ENCODE data around the gene KIAA0513.

Gene KIAA0513

GRCh38 chr16:85027349-85027957 lies at the start of gene KIAA0513:
TSS of gene KIAA0513 (plus strand) at chr16:85027795. CDS start at chr16:85067072, 39,277 bp downstream.
- Histone ChIP-seq H3K4me3 (ENCODE audit: low read depth, low read length, poor library complexity, severe bottlenecking) (peak within 1 kb of the TSS; percentile 67), H2AFZ (ENCODE audit: low read length) (peak within 1 kb of the TSS; percentile 60), H3K9ac (ENCODE audit: low read length) (peak within 1 kb of the TSS; percentile 65), H3K9me3 (ENCODE audit: low read length) (0 out of 2 replicates have a peak, but pooled peaks cover 3% of the 10 kb centered on the region), H4K20me1 (ENCODE audit: insufficient read depth, low read length) (no peaks in the 10 kb centered on the region), H3K9me2 (ENCODE audit: low read depth, low read length) (no peaks in the 10 kb centered on the region), H3K27ac (ENCODE audit: low read depth, low read length, poor library complexity, severe bottlenecking) (no peak within 1 kb of the TSS), H3K4me2 (ENCODE audit: low read length) (peak within 1 kb of the TSS; percentile 71), H3K36me3 (ENCODE audit: insufficient read depth, low read length) (no peaks in the 10 kb centered on the region), H3K79me2 (ENCODE audit: insufficient read depth, low read length) (no peaks in the 10 kb centered on the region), H3F3A (ENCODE audit: insufficient read depth, low read length) (peaks cover 7% of the 10 kb centered on the region; the same call in 1 of the 2 replicates), H3K4me1 (ENCODE audit: insufficient read depth, low read length, severe bottlenecking) (peaks cover 35% of the 10 kb centered on the region), H3K27me3 (ENCODE audit: insufficient read depth, low read length) (peaks cover 5% of the 10 kb centered on the region; the same call in 1 of the 2 replicates)
- no peak for TF ChIP-seq EZH2 (IDR thresholded peaks at IDR 0.05; ENCODE audit: borderline replicate concordance, low read length)
- peak; percentile 29; the same call in 1 of the 2 replicates for TF ChIP-seq CTCF (IDR thresholded peaks at IDR 0.05; ENCODE audit: low read length)

DNA sequence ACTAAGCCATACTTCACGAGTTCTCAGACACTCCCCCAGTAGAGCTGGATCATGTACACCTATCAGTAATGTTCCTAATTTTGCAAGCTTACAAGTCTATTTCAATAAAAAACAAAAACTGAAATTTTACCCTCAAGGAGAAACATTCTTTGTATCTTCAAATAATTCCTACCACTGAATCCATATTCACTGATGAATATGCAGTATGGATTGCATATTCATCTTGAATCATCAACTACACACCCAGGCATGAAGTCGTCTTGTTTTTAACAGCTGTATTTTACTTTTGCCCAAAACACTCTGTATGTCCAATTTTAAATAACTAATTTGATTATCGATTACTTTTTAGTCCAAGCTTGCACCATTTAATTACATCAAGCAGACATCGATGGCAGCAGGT lies 48.1 kb upstream of the KIAA0513 start:
- Histone ChIP-seq H3K4me1 (ENCODE audit: insufficient read depth, low read length, severe bottlenecking) (peaks cover 11% of the 10 kb centered on the region), H3F3A (ENCODE audit: insufficient read depth, low read length) (no peaks in the 10 kb centered on the region), H3K27me3 (ENCODE audit: insufficient read depth, low read length) (no peaks in the 10 kb centered on the region), H3K4me2 (ENCODE audit: low read length) (no peak overlapping the region), H3K27ac (ENCODE audit: low read depth, low read length, poor library complexity, severe bottlenecking) (no peak overlapping the region), H2AFZ (ENCODE audit: low read length) (no peak overlapping the region), H3K9ac (ENCODE audit: low read length) (no peak overlapping the region), H3K9me2 (ENCODE audit: low read depth, low read length) (no peaks in the 10 kb centered on the region), H3K36me3 (ENCODE audit: insufficient read depth, low read length) (peaks cover 62% of the 10 kb centered on the region), H3K9me3 (ENCODE audit: low read length) (no peaks in the 10 kb centered on the region), H3K79me2 (ENCODE audit: insufficient read depth, low read length) (no peaks in the 10 kb centered on the region), H4K20me1 (ENCODE audit: insufficient read depth, low read length) (no peaks in the 10 kb centered on the region), H3K4me3 (ENCODE audit: low read depth, low read length, poor library complexity, severe bottlenecking) (no peak overlapping the region)
- TF ChIP-seq EZH2 (IDR thresholded peaks at IDR 0.05; ENCODE audit: borderline replicate concordance, low read length) (no peak), CTCF (IDR thresholded peaks at IDR 0.05; ENCODE audit: low read length) (no peak)

GRCh38 chr16:84982434-84982833 lies 45.2 kb upstream of the KIAA0513 start:
- no peaks in the 10 kb centered on the region for H3F3A ChIP-seq (ENCODE audit: insufficient read depth, low read length)
- H3K4me1 ChIP-seq (ENCODE audit: insufficient read depth, low read length, severe bottlenecking): peaks cover 11% of the 10 kb centered on the region
- no peaks in the 10 kb centered on the region for H3K27me3 ChIP-seq (ENCODE audit: insufficient read depth, low read length)
- TF ChIP-seq EZH2 (IDR thresholded peaks at IDR 0.05; ENCODE audit: borderline replicate concordance, low read length) (no peak), CTCF (IDR thresholded peaks at IDR 0.05; ENCODE audit: low read length) (peak; percentile 58; the same call in 1 of the 2 replicates)
- H3K9me2 ChIP-seq (ENCODE audit: low read depth, low read length): no peaks in the 10 kb centered on the region
- H3K79me2 ChIP-seq (ENCODE audit: insufficient read depth, low read length): no peaks in the 10 kb centered on the region
- no peak overlapping the region for H3K4me2 ChIP-seq (ENCODE audit: low read length)
- H3K36me3 ChIP-seq (ENCODE audit: insufficient read depth, low read length): peaks cover 55% of the 10 kb centered on the region
- no peak overlapping the region for H3K9ac ChIP-seq (ENCODE audit: low read length)
- H4K20me1 ChIP-seq (ENCODE audit: insufficient read depth, low read length): no peaks in the 10 kb centered on the region
- no peaks in the 10 kb centered on the region for H3K9me3 ChIP-seq (ENCODE audit: low read length)
- H3K27ac ChIP-seq (ENCODE audit: low read depth, low read length, poor library complexity, severe bottlenecking): no peak overlapping the region
- no peak overlapping the region for H3K4me3 ChIP-seq (ENCODE audit: low read depth, low read length, poor library complexity, severe bottlenecking)
- no peak overlapping the region for H2AFZ ChIP-seq (ENCODE audit: low read length)

Data from OCI-LY1 (cell line).